Measurements from ENCODE around the gene HLA-DOB. TPM values are rescaled to one million over a fixed set of nuclear protein-coding genes. Genes with fewer than 3 reads are reported as not detected.

The HLA-DOB gene
- total RNA-seq, 1 donor from 2014 or later: 0.20 TPM

- DNase-seq (ENCODE audit: low read depth) (no peak), FAIRE-seq (no peak)
- H3K27ac Mint-ChIP-seq (ENCODE audit: unreplicated experiment): no peak overlapping the region
- no peaks in the 10 kb centered on the region for H3K9me3 ChIP-seq (ENCODE audit: insufficient read depth, low read depth, low read length)
- H3K9me3 Mint-ChIP-seq (ENCODE audit: unreplicated experiment): peaks cover 10% of the 10 kb centered on the region
- H3K4me3 ChIP-seq (ENCODE audit: insufficient read depth, low read depth, low read length): no peak overlapping the region
- H3K27me3 ChIP-seq (ENCODE audit: insufficient read depth, low read length): peaks cover 5% of the 10 kb centered on the region
- H4K20me1 ChIP-seq (ENCODE audit: insufficient read depth, low read length): no peaks in the 10 kb centered on the region
- TF ChIP-seq CTCF (IDR thresholded peaks at IDR 0.05; ENCODE audit: insufficient read depth, low read depth, low read length): no peak
- no peak for TF ChIP-seq EZH2 (IDR thresholded peaks at IDR 0.05; ENCODE audit: insufficient read depth, low read length)
- no peaks in the 10 kb centered on the region for H3K36me3 Mint-ChIP-seq (ENCODE audit: low read depth, unreplicated experiment)
- H3K4me1 Mint-ChIP-seq (ENCODE audit: low read depth, unreplicated experiment): no peaks in the 10 kb centered on the region
- no peak overlapping the region for H3K4me3 Mint-ChIP-seq (ENCODE audit: unreplicated experiment)
- no peak overlapping the region for H3K9ac ChIP-seq (ENCODE audit: low read length)
- H3K4me1 ChIP-seq (ENCODE audit: insufficient read depth, low read length): no peaks in the 10 kb centered on the region
- no peak overlapping the region for H2AFZ ChIP-seq (ENCODE audit: low read depth, low read length)
- no peak overlapping the region for H3K4me2 ChIP-seq (ENCODE audit: low read length)
- H3K79me2 ChIP-seq (ENCODE audit: insufficient read depth, low read length): no peaks in the 10 kb centered on the region
- peaks cover 7% of the 10 kb centered on the region for H3K27me3 Mint-ChIP-seq (ENCODE audit: low read depth, unreplicated experiment)
- H3K36me3 ChIP-seq (ENCODE audit: insufficient read depth, low read length): no peaks in the 10 kb centered on the region
- no peak overlapping the region for H3K27ac ChIP-seq (ENCODE audit: low read depth, low read length)
These were observed 37.8 kb downstream of the HLA-DOB start for GRCh38 chr6:32779036-32779435.

GRCh38 chr6:32775071-32775470 is 41.7 kb downstream of the HLA-DOB start:
- Histone ChIP-seq H3K36me3 (ENCODE audit: insufficient read depth, low read length) (no peaks in the 10 kb centered on the region), H2AFZ (ENCODE audit: low read depth, low read length) (no peak overlapping the region), H3K79me2 (ENCODE audit: insufficient read depth, low read length) (no peaks in the 10 kb centered on the region), H3K4me3 (ENCODE audit: insufficient read depth, low read depth, low read length) (no peak overlapping the region), H3K27me3 (ENCODE audit: insufficient read depth, low read length) (peaks cover 7% of the 10 kb centered on the region), H3K4me1 (ENCODE audit: insufficient read depth, low read length) (no peaks in the 10 kb centered on the region), H3K9me3 (ENCODE audit: insufficient read depth, low read depth, low read length) (no peaks in the 10 kb centered on the region), H3K27ac (ENCODE audit: low read depth, low read length) (no peak overlapping the region), H3K9ac (ENCODE audit: low read length) (no peak overlapping the region), H4K20me1 (ENCODE audit: insufficient read depth, low read length) (no peaks in the 10 kb centered on the region), H3K4me2 (ENCODE audit: low read length) (no peak overlapping the region)
- TF ChIP-seq EZH2 (IDR thresholded peaks at IDR 0.05; ENCODE audit: insufficient read depth, low read length) (no peak), CTCF (IDR thresholded peaks at IDR 0.05; ENCODE audit: insufficient read depth, low read depth, low read length) (no peak)
- Mint-ChIP-seq H3K27ac (ENCODE audit: unreplicated experiment) (no peak overlapping the region), H3K4me1 (ENCODE audit: low read depth, unreplicated experiment) (peaks cover 8% of the 10 kb centered on the region), H3K27me3 (ENCODE audit: low read depth, unreplicated experiment) (peaks cover 4% of the 10 kb centered on the region), H3K9me3 (ENCODE audit: unreplicated experiment) (peaks cover 4% of the 10 kb centered on the region), H3K4me3 (ENCODE audit: unreplicated experiment) (no peak overlapping the region), H3K36me3 (ENCODE audit: low read depth, unreplicated experiment) (no peaks in the 10 kb centered on the region)
- FAIRE-seq: no peak
- DNase-seq (ENCODE audit: low read depth): no peak

GRCh38 chr6:32774426-32774825 is 42.4 kb downstream of the HLA-DOB start:
- no peaks in the 10 kb centered on the region for H3K36me3 Mint-ChIP-seq (ENCODE audit: low read depth, unreplicated experiment)
- no peaks in the 10 kb centered on the region for H3K79me2 ChIP-seq (ENCODE audit: insufficient read depth, low read length)
- H3K27ac ChIP-seq (ENCODE audit: low read depth, low read length): no peak overlapping the region
- FAIRE-seq (no peak), DNase-seq (ENCODE audit: low read depth) (no peak)
- H3K4me3 Mint-ChIP-seq (ENCODE audit: unreplicated experiment): no peak overlapping the region
- H2AFZ ChIP-seq (ENCODE audit: low read depth, low read length): no peak overlapping the region
- H3K4me2 ChIP-seq (ENCODE audit: low read length): no peak overlapping the region
- no peaks in the 10 kb centered on the region for H3K9me3 ChIP-seq (ENCODE audit: insufficient read depth, low read depth, low read length)
- H3K4me1 ChIP-seq (ENCODE audit: insufficient read depth, low read length): no peaks in the 10 kb centered on the region
- no peak overlapping the region for H3K27ac Mint-ChIP-seq (ENCODE audit: unreplicated experiment)
- H3K36me3 ChIP-seq (ENCODE audit: insufficient read depth, low read length): no peaks in the 10 kb centered on the region
- peaks cover 8% of the 10 kb centered on the region for H3K4me1 Mint-ChIP-seq (ENCODE audit: low read depth, unreplicated experiment)
- no peaks in the 10 kb centered on the region for H4K20me1 ChIP-seq (ENCODE audit: insufficient read depth, low read length)
- H3K4me3 ChIP-seq (ENCODE audit: insufficient read depth, low read depth, low read length): no peak overlapping the region
- peaks cover 4% of the 10 kb centered on the region for H3K27me3 ChIP-seq (ENCODE audit: insufficient read depth, low read length)
- H3K27me3 Mint-ChIP-seq (ENCODE audit: low read depth, unreplicated experiment): peaks cover 1% of the 10 kb centered on the region
- no peak overlapping the region for H3K9ac ChIP-seq (ENCODE audit: low read length)
- H3K9me3 Mint-ChIP-seq (ENCODE audit: unreplicated experiment): peaks cover 1% of the 10 kb centered on the region
- TF ChIP-seq CTCF (IDR thresholded peaks at IDR 0.05; ENCODE audit: insufficient read depth, low read depth, low read length) (no peak), EZH2 (IDR thresholded peaks at IDR 0.05; ENCODE audit: insufficient read depth, low read length) (no peak)

All from astrocyte (in vitro differentiated cells and primary cell).